Breast epithelium (tissue), 4 donors: ENCODE measurements around the gene FUT4. TPM values are rescaled to one million over a fixed set of nuclear protein-coding genes. Genes with fewer than 3 reads are reported as not detected.

Experiments
- DNase-seq, 2 donors: peaks; one replicate each; pipeline ENCODE4 v3.0.0-alpha.2; 2019; ENCODE audit warnings: low spot score in 2 of 2
- H3K27ac ChIP-seq, 2 donors: fragments of 200-600 bp; sonication (generic) in 1 of 2; one replicate each; pipeline ENCODE4 v1.5.1; 2016 to 2019; ENCODE audit warnings: mild to moderate bottlenecking in 1 of 2
- H3K27me3 ChIP-seq, 2 donors: fragments of 200-600 bp; sonication (generic) in 1 of 2; one replicate each; pipeline versions ENCODE4 v1.5.1 to v1.6.0; 2017 to 2019; ENCODE audit warnings: control low read depth in 1 of 2, mild to moderate bottlenecking in 1 of 2
- H3K36me3 ChIP-seq: fragments of 200-600 bp; one replicate; pipeline ENCODE4 v1.5.1; 2019
- H3K4me1 ChIP-seq, 2 donors: fragments of 200-600 bp; sonication (generic); one replicate each; pipeline ENCODE4 v1.5.1; 2016 to 2019; ENCODE audit warnings: control low read depth in 1 of 2
- H3K4me3 ChIP-seq, 3 donors: fragments of 200-600 bp; sonication (generic); 1 replicate in 2 of 3; 2 replicates in 1 of 3; pipeline ENCODE4 v1.5.1; 2016 to 2019; ENCODE audit warnings: mild to moderate bottlenecking in 3 of 3, moderate library complexity in 2 of 3
- H3K9me3 ChIP-seq, 2 donors: fragments of 200-600 bp; sonication (generic) in 1 of 2; one replicate each; pipeline ENCODE4 v1.5.1; 2016 to 2019; ENCODE audit warnings: control low read depth in 1 of 2
- POLR2A ChIP-seq: fragments of 450-650 bp; IDR thresholded peaks from one replicate; pipeline ENCODE4 v1.6.1; 2016; ENCODE audit warnings: antibody characterized with exemption, mild to moderate bottlenecking, moderate library complexity
- POLR2AphosphoS5 ChIP-seq, 3 donors: sonication (generic); formaldehyde crosslinking; IDR thresholded peaks; one replicate each; pipeline ENCODE4 v1.6.1; 2017; ENCODE audit warnings: antibody characterized with exemption in 3 of 3
- intact Hi-C: fragments of 100-400 bp; cut with DNase I; formaldehyde crosslinking; loops from one replicate; pipeline ENCODE4 v1.15.1; 2023; ENCODE audit warnings: low total_unique reads
- total RNA-seq, 3 donors: library from RNA; depleted of rRNA; stranded (reverse); fragments of >200 nt; gene quantifications; one replicate each; pipeline ENCODE4 v1.1.0, GENCODE V29; 2016
- TF ChIP-seq, protein P1 (sequence below), 3 donors: fragments of 450-650 bp; IDR thresholded peaks; one replicate each; pipeline ENCODE4 v1.5.1; 2016 to 2017; ENCODE audit warnings: antibody characterized with exemption in 3 of 3, mild to moderate bottlenecking in 3 of 3, moderate library complexity in 3 of 3

Gene FUT4
- total RNA-seq, 3 donors from 2014 or later, result 3.9 to 9.4 (median 5.3) TPM

GRCh38 chr11:94576306-94576705, 32.6 kb downstream of the FUT4 start:
- H3K36me3 ChIP-seq, result no peaks in the 10 kb centered on the region
- no peak overlapping the region for H3K4me3 ChIP-seq
- no peaks in the 10 kb centered on the region for H3K9me3 ChIP-seq
- TF ChIP-seq, protein P1, sequence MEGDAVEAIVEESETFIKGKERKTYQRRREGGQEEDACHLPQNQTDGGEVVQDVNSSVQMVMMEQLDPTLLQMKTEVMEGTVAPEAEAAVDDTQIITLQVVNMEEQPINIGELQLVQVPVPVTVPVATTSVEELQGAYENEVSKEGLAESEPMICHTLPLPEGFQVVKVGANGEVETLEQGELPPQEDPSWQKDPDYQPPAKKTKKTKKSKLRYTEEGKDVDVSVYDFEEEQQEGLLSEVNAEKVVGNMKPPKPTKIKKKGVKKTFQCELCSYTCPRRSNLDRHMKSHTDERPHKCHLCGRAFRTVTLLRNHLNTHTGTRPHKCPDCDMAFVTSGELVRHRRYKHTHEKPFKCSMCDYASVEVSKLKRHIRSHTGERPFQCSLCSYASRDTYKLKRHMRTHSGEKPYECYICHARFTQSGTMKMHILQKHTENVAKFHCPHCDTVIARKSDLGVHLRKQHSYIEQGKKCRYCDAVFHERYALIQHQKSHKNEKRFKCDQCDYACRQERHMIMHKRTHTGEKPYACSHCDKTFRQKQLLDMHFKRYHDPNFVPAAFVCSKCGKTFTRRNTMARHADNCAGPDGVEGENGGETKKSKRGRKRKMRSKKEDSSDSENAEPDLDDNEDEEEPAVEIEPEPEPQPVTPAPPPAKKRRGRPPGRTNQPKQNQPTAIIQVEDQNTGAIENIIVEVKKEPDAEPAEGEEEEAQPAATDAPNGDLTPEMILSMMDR (IDR thresholded peaks at IDR 0.05), result no peak
- TF ChIP-seq POLR2AphosphoS5 (IDR thresholded peaks at IDR 0.05) (no peak), POLR2A (no peak)
- no peak overlapping the region for H3K27ac ChIP-seq
- H3K4me1 ChIP-seq, result no peaks in the 10 kb centered on the region
- no peaks in the 10 kb centered on the region for H3K27me3 ChIP-seq
- intact Hi-C loops, result no loop called here
- DNase-seq, result no peak

- H3K27ac ChIP-seq, result no peak overlapping the region
- H3K27me3 ChIP-seq, result no peaks in the 10 kb centered on the region
- intact Hi-C loops, result no loop called here
- H3K4me3 ChIP-seq, result no peak overlapping the region
- TF ChIP-seq POLR2A, result no peak
- no peaks in the 10 kb centered on the region for H3K4me1 ChIP-seq
- H3K36me3 ChIP-seq, result no peaks in the 10 kb centered on the region
- H3K9me3 ChIP-seq, result no peaks in the 10 kb centered on the region
- no peak for DNase-seq
These were observed 34.1 kb downstream of the FUT4 start for GRCh38 chr11:94577841-94578240.

GRCh38 chr11:94581926-94582325, 38.2 kb downstream of the FUT4 start:
- intact Hi-C loops, result no loop called here
- Histone ChIP-seq H3K4me3 (no peak overlapping the region), H3K27me3 (no peaks in the 10 kb centered on the region), H3K4me1 (no peaks in the 10 kb centered on the region), H3K9me3 (no peaks in the 10 kb centered on the region), H3K36me3 (no peaks in the 10 kb centered on the region), H3K27ac (no peak overlapping the region)
- no peak for DNase-seq
- no peak for TF ChIP-seq POLR2A
- TF ChIP-seq POLR2AphosphoS5 (IDR thresholded peaks at IDR 0.05), result no peak
- TF ChIP-seq, protein P1 (IDR thresholded peaks at IDR 0.05), result no peak

- intact Hi-C loops, result no loop called here
- Histone ChIP-seq H3K27ac (no peak overlapping the region), H3K4me1 (no peaks in the 10 kb centered on the region), H3K9me3 (no peaks in the 10 kb centered on the region), H3K4me3 (no peak overlapping the region), H3K27me3 (no peaks in the 10 kb centered on the region), H3K36me3 (no peaks in the 10 kb centered on the region)
- no peak for DNase-seq
- TF ChIP-seq POLR2A (no peak), POLR2AphosphoS5 (IDR thresholded peaks at IDR 0.05) (no peak)
These were observed 39.6 kb downstream of the FUT4 start for GRCh38 chr11:94583213-94583865.

- Histone ChIP-seq H3K4me1 (no peaks in the 10 kb centered on the region), H3K9me3 (no peaks in the 10 kb centered on the region), H3K4me3 (no peak overlapping the region), H3K27ac (no peak overlapping the region), H3K36me3 (no peaks in the 10 kb centered on the region), H3K27me3 (no peaks in the 10 kb centered on the region)
- no peak for TF ChIP-seq POLR2AphosphoS5 (IDR thresholded peaks at IDR 0.05)
- TF ChIP-seq POLR2A, result no peak
- TF ChIP-seq, protein P1 (IDR thresholded peaks at IDR 0.05), result no peak
- intact Hi-C loops, result no loop called here
- no peak for DNase-seq
These were observed 40.3 kb downstream of the FUT4 start for GRCh38 chr11:94583866-94584500.

GRCh38 chr11:94584978-94585377, 41.3 kb downstream of the FUT4 start:
- no peaks in the 10 kb centered on the region for H3K27me3 ChIP-seq
- no peaks in the 10 kb centered on the region for H3K36me3 ChIP-seq
- H3K9me3 ChIP-seq, result no peaks in the 10 kb centered on the region
- intact Hi-C loops, result no loop called here
- H3K4me1 ChIP-seq, result no peaks in the 10 kb centered on the region
- no peak overlapping the region for H3K4me3 ChIP-seq
- TF ChIP-seq, protein P1 (IDR thresholded peaks at IDR 0.05), result no peak
- TF ChIP-seq POLR2A (no peak), POLR2AphosphoS5 (IDR thresholded peaks at IDR 0.05) (no peak)
- DNase-seq, result no peak
- no peak overlapping the region for H3K27ac ChIP-seq
